OCI-LY7 (cell line): ENCODE results near the gene TPD52L1. TPM values are rescaled to one million over a fixed set of nuclear protein-coding genes. Genes with fewer than 3 reads are reported as not detected.

Experiments used
- BruUV-seq: library from RNA; stranded (reverse); fragments of 400-500 nt; replicated peaks from 2 replicates; lab custom pipeline; 2021; lab: Mats Ljungman, UMichigan
- CTCF ChIA-PET: fragments of 300-600 bp; sonication (Branson Sonifier 250); formaldehyde crosslinking; loops from one replicate; lab custom pipeline; 2022; ENCODE audit warnings: antibody characterized with exemption; ENCODE audit not compliant: unreplicated experiment; lab: Charles Lee
- POLR2A ChIA-PET: fragments of 300-600 bp; sonication (Branson Sonifier 250); formaldehyde crosslinking; loops from one replicate; lab custom pipeline; 2022; ENCODE audit warnings: antibody characterized with exemption; lab: Charles Lee
- DNase-seq: peaks from one replicate; pipeline ENCODE4 v3.0.0-alpha.2; 2015; ENCODE audit warnings: low spot score
- H2AFZ ChIP-seq: fragments of 200-600 bp; sonication (generic), shearing (Covaris generic); 2 replicates; pipeline ENCODE4 v1.6.1; 2014; ENCODE audit warnings: mild to moderate bottlenecking, antibody characterized with exemption, low read length, moderate library complexity
- H3K27ac ChIP-seq: fragments of 200-600 bp; sonication (generic); 2 replicates; pipeline ENCODE4 v1.5.1; 2014; ENCODE audit warnings: mixed run types, low read depth, mild to moderate bottlenecking, moderate library complexity, low read length, inconsistent platforms; ENCODE audit not compliant: poor library complexity, severe bottlenecking
- H3K36me3 ChIP-seq: fragments of 200-600 bp; sonication (generic); 2 replicates; pipeline ENCODE4 v1.6.1; 2014; ENCODE audit warnings: mild to moderate bottlenecking, antibody characterized with exemption, low read length, moderate library complexity, mixed read lengths; ENCODE audit not compliant: insufficient read depth
- H3K4me1 ChIP-seq: fragments of 200-600 bp; sonication (generic); 2 replicates; pipeline ENCODE4 v1.5.1; 2014; ENCODE audit warnings: mild to moderate bottlenecking, low read length; ENCODE audit not compliant: insufficient read depth, poor library complexity, severe bottlenecking
- H3K4me2 ChIP-seq: fragments of 200-600 bp; sonication (generic); 2 replicates; pipeline ENCODE4 v1.6.1; 2014; ENCODE audit warnings: mild to moderate bottlenecking, low read length
- H3K4me3 ChIP-seq: fragments of 200-600 bp; sonication (generic); 2 replicates; pipeline ENCODE4 v1.5.1; 2014; ENCODE audit warnings: mild to moderate bottlenecking, low read depth, low read length; ENCODE audit not compliant: poor library complexity, severe bottlenecking
- H3K79me2 ChIP-seq: fragments of 200-600 bp; sonication (generic); 2 replicates; pipeline ENCODE4 v1.6.1; 2016; ENCODE audit warnings: low read depth, mild to moderate bottlenecking, low read length, moderate library complexity, mixed read lengths; ENCODE audit not compliant: insufficient read depth
- H3K9me2 ChIP-seq: fragments of 200-600 bp; sonication (generic); 2 replicates; pipeline ENCODE4 v1.6.1; 2016; ENCODE audit warnings: mild to moderate bottlenecking, low read length, mixed read lengths; ENCODE audit not compliant: insufficient read depth
- H3K9me3 ChIP-seq: fragments of 200-600 bp; sonication (generic); 2 replicates; pipeline ENCODE4 v1.6.1; 2014; ENCODE audit warnings: mild to moderate bottlenecking, mixed run types, low read length, mixed read lengths
- H4K20me1 ChIP-seq: fragments of 200-600 bp; sonication (generic); 2 replicates; pipeline ENCODE4 v1.6.1; 2014; ENCODE audit warnings: mild to moderate bottlenecking, antibody characterized with exemption, low read length, moderate library complexity, mixed read lengths; ENCODE audit not compliant: insufficient read depth
- EZH2phosphoT487 ChIP-seq: fragments of 200-600 bp; sonication (generic); IDR thresholded peaks from 2 replicates; pipeline ENCODE4 v1.6.1; 2018; ENCODE audit warnings: low read depth, borderline replicate concordance, mild to moderate bottlenecking, mixed run types, antibody characterized with exemption, low read length, moderate library complexity, mixed read lengths
- intact Hi-C: fragments of 100-400 bp; cut with micrococcal nuclease; formaldehyde crosslinking; loops from one replicate; pipeline ENCODE4 v1.10.0; 2022; ENCODE audit not compliant: unreplicated experiment
- total RNA-seq, 2 experiments: library from RNA; depleted of rRNA in 1 of 2; stranded (reverse); fragments of >200 nt in 1 of 2; shearing (Covaris generic) in 1 of 2; gene quantifications; 2 replicates each; pipeline ENCODE4 v1.2.3, GENCODE V29; 2014 to 2022
- TF ChIP-seq, protein P1 (sequence below): fragments of 200-600 bp; sonication (generic); conservative IDR thresholded peaks from 2 replicates; pipeline ENCODE4 v1.5.1; 2014; ENCODE audit warnings: mild to moderate bottlenecking, antibody characterized with exemption, low read length, moderate library complexity, mixed read lengths

The TPD52L1 gene
- total RNA-seq, 2 experiments from 2014 or later: not detected

DNA sequence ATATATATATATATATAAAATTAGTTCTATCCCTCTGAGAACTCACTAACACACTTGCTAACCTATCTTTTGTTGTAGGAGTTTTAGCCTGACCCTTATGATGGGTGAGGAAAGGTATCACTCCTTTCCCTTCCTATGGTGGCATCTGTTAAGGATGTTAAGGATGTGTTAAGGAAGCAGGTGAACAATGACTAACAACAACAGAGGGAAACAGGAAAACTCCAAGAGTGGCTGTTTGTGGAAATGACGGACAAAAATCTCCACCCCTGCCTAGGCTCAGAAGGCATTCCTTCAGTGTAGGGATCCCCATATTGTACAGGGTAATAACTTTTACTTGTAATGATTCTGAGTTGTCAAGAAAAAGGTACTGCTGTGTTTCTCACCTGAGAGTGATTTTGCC, 8.8 kb upstream of the TPD52L1 start:
- Histone ChIP-seq H2AFZ (no peak overlapping the region), H3K79me2 (no peaks in the 10 kb centered on the region), H3K9me2 (no peaks in the 10 kb centered on the region), H3K9me3 (no peaks in the 10 kb centered on the region), H3K36me3 (no peaks in the 10 kb centered on the region), H4K20me1 (no peaks in the 10 kb centered on the region), H3K4me1 (no peaks in the 10 kb centered on the region), H3K4me2 (no peak overlapping the region), H3K4me3 (no peak overlapping the region), H3K27ac (no peak overlapping the region)
- TF ChIP-seq EZH2phosphoT487: no peak
- TF ChIP-seq, protein P1, sequence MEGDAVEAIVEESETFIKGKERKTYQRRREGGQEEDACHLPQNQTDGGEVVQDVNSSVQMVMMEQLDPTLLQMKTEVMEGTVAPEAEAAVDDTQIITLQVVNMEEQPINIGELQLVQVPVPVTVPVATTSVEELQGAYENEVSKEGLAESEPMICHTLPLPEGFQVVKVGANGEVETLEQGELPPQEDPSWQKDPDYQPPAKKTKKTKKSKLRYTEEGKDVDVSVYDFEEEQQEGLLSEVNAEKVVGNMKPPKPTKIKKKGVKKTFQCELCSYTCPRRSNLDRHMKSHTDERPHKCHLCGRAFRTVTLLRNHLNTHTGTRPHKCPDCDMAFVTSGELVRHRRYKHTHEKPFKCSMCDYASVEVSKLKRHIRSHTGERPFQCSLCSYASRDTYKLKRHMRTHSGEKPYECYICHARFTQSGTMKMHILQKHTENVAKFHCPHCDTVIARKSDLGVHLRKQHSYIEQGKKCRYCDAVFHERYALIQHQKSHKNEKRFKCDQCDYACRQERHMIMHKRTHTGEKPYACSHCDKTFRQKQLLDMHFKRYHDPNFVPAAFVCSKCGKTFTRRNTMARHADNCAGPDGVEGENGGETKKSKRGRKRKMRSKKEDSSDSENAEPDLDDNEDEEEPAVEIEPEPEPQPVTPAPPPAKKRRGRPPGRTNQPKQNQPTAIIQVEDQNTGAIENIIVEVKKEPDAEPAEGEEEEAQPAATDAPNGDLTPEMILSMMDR: no peak
- POLR2A ChIA-PET: no interaction called here
- intact Hi-C loops: no loop called here
- no peak for DNase-seq
- BruUV-seq: no TSS peak
- CTCF ChIA-PET: no interaction called here

DNA sequence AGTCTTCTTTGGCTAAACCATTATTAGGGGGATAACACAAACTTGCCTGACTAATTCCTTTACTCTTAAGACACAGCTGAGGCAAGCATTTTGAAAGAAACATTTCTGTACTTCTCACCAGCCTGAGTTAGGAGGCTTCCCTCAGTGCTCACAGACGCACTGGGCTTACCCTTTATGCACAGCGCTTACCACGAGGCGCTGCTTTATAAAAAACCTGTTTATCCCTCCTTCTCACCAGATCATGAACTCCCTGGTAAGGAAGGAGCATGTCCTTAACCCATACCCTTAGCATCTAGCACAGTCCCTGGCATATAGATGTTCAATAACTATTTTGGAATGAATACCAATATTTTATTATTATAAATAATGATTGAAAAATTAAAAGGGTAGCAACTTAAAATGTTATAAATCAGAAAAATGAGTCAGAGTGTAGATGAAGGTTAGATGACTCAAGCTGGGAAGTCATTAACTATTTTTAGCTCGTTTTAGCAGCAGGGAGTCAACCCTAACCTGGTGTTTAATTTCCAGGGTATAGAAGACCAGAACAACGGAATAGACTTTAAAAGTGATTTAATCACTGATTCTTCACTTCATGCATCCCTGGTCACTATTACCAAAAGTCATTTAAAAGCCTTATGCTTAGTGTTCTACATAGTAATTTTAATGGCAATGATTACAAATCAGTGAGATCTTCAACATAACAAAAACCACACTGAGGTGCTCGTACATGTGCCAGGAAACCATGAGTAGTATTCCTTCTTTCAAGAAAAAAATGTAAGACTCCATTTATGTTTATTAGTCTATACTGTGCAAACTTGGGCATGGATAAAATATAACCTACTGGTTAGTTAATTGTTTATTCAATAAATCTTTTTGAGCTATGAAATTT, 4.1 kb upstream of the TPD52L1 start:
- no peaks in the 10 kb centered on the region for H3K79me2 ChIP-seq
- H3K4me3 ChIP-seq: no peak overlapping the region
- H3K4me1 ChIP-seq: no peaks in the 10 kb centered on the region
- H4K20me1 ChIP-seq: no peaks in the 10 kb centered on the region
- H3K9me2 ChIP-seq: no peaks in the 10 kb centered on the region
- no peak for DNase-seq
- BruUV-seq: no TSS peak
- H3K9me3 ChIP-seq: no peaks in the 10 kb centered on the region
- ChIA-PET POLR2A (interaction anchor here (1.0 to 1.6 kb wide), 2 partner anchors 20 to 26 kb away, joined by 3 to 5 read pairs; no protein-coding TSS in a partner anchor), CTCF (no interaction called here)
- no peak overlapping the region for H2AFZ ChIP-seq
- TF ChIP-seq, protein P1: no peak
- TF ChIP-seq EZH2phosphoT487: no peak
- no peak overlapping the region for H3K4me2 ChIP-seq
- intact Hi-C loops: no loop called here
- H3K36me3 ChIP-seq: no peaks in the 10 kb centered on the region
- no peak overlapping the region for H3K27ac ChIP-seq

DNA sequence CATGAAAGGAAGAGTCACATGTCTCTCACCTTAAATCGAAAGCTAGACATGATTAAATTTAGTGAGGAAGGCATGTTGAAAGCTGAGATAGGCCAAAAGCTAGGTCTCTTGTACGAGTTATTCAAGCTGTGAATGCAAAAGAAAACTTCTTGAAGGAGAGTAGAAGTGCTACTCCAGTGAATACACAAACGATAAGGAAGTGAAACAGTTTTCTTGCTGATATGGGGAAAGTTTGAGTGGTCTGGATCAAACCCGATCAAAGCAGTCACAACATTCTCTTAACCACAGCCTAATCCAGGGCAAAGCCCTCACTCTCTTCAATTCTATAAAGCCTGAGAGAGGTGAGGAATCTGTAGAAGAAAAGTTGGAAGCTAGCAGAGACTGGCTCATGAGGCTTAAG, 1.9 kb upstream of the TPD52L1 start:
- TF ChIP-seq, protein P1: no peak
- intact Hi-C loops: no loop called here
- no peaks in the 10 kb centered on the region for H3K9me3 ChIP-seq
- ChIA-PET POLR2A (no interaction called here), CTCF (no interaction called here)
- BruUV-seq: no TSS peak
- no peaks in the 10 kb centered on the region for H3K79me2 ChIP-seq
- no peak overlapping the region for H3K27ac ChIP-seq
- no peaks in the 10 kb centered on the region for H3K36me3 ChIP-seq
- no peak for DNase-seq
- no peak overlapping the region for H3K4me2 ChIP-seq
- H3K9me2 ChIP-seq: no peaks in the 10 kb centered on the region
- H2AFZ ChIP-seq: no peak overlapping the region
- no peaks in the 10 kb centered on the region for H4K20me1 ChIP-seq
- no peaks in the 10 kb centered on the region for H3K4me1 ChIP-seq
- no peak overlapping the region for H3K4me3 ChIP-seq
